Activated naive CD8-positive, alpha-beta T cell treated with anti-CD3 and anti-CD28 coated beads, Interleukin-2, amount 50 U/mL, for 16 hours (primary cell): ENCODE results near the gene RAB40C.

Source experiments
- DNase-seq: peaks from one replicate; pipeline ENCODE4 v3.0.0-alpha.2; 2020; ENCODE audit warnings: low read depth, low spot score

The RAB40C gene

GRCh38 chr16:667780-668518, 78.1 kb downstream of the RAB40C start, which contains the start of gene RHOT2:
TSS of gene RHOT2 (plus strand) at chr16:668132. CDS start at chr16:668200, 68 bp downstream.
- peak; percentile 84 for DNase-seq

- DNase-seq: no peak
Measured at GRCh38 chr16:668519-669171, 78.8 kb downstream of the RAB40C start.

- no peak for DNase-seq
Measured at GRCh38 chr16:669666-670065, 79.8 kb downstream of the RAB40C start.

GRCh38 chr16:670485-671352, 80.9 kb downstream of the RAB40C start:
- DNase-seq: no peak

- DNase-seq: no peak
Measured at GRCh38 chr16:671353-672131, 81.7 kb downstream of the RAB40C start.

GRCh38 chr16:672371-672770, 82.5 kb downstream of the RAB40C start:
- no peak for DNase-seq

- DNase-seq: no peak
Measured at GRCh38 chr16:672851-673250, 83.0 kb downstream of the RAB40C start.

GRCh38 chr16:673399-673991, 83.6 kb downstream of the RAB40C start:
- no peak for DNase-seq

- DNase-seq: no peak
Measured at GRCh38 chr16:674214-674881, 84.5 kb downstream of the RAB40C start.

GRCh38 chr16:674968-675883, 85.4 kb downstream of the RAB40C start, which contains the start of gene RHBDL1:
TSS of gene RHBDL1 (plus strand) at chr16:675671. CDS start at chr16:675791, 120 bp downstream.
- DNase-seq: no peak

GRCh38 chr16:675884-676564, 86.2 kb downstream of the RAB40C start:
- DNase-seq: no peak

- no peak for DNase-seq
Measured at GRCh38 chr16:676565-676902, 86.7 kb downstream of the RAB40C start.

- no peak for DNase-seq
Measured at GRCh38 chr16:676913-677312, 87.0 kb downstream of the RAB40C start.

GRCh38 chr16:677316-678190, 87.7 kb downstream of the RAB40C start:
- no peak for DNase-seq

GRCh38 chr16:678209-678857, 88.5 kb downstream of the RAB40C start:
- DNase-seq: no peak
